GM12891 (cell line): Measurements from ENCODE around the gene MMP28.

Experiments
- POLR2A ChIP-seq: IDR thresholded peaks from 2 replicates; pipeline ENCODE4 v1.6.1; 2011; ENCODE audit warnings: low read depth, low read length, control low read depth
- POLR2AphosphoS5 ChIP-seq: IDR thresholded peaks from 2 replicates; pipeline ENCODE4 v1.6.1; 2011; ENCODE audit warnings: low read depth, low read length, control low read depth
- POU2F2 ChIP-seq: IDR thresholded peaks from 2 replicates; pipeline ENCODE4 v1.6.1; 2011; ENCODE audit warnings: low read depth, mild to moderate bottlenecking, control low read depth, low read length, moderate library complexity
- SPI1 ChIP-seq: IDR thresholded peaks from 2 replicates; pipeline ENCODE4 v1.6.1; 2011; ENCODE audit warnings: low read depth, low read length, control low read depth
- TAF1 ChIP-seq: IDR thresholded peaks from 2 replicates; pipeline ENCODE4 v1.6.1; 2011; ENCODE audit warnings: low read depth, low read length, control low read depth

DNA sequence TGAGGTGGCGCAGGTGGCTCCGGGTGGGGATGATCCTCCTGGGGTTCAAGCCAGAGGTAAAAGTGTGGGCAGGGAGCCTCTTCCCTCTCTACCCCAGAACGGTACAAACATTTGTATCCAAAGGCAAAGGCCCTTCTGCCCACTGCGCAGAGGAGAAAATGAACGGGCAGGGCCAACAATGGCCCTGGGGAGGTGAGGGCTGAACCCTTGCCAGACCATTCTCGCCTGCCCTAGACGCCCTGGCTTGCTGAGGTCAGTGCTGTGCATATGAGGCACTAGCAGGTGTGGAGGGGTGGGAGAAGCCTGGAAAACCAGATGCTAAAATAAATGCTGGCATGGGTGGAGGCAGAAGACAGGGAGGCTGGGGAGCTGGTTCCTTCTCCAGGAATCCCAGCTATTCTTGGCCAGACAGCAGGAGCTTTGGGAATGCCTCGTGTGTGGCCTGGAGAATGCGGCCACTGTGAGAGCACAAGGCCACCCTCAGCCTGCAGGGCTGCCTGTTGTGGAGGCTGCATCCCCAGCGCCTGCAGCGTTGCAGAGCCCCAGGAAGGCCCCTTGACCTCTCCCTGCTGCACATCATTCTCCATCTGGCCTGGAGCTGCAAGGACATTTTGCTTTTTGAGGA lies 30.2 kb downstream of the MMP28 start:
- TF ChIP-seq POLR2A: no peak
- no peak for TF ChIP-seq SPI1
- no peak for TF ChIP-seq POLR2AphosphoS5
- TF ChIP-seq TAF1: no peak
- TF ChIP-seq POU2F2: no peak
